ENCODE results near the gene SAP30BP. TPM values are rescaled to one million over a fixed set of nuclear protein-coding genes. Genes with fewer than 3 reads are reported as not detected.

The SAP30BP gene
- total and polyA plus RNA-seq, 2 of the 13 experiments (the other 11 are each of a cell fraction or from before 2014, with no cell fraction given) = 67.7 to 99.4 TPM

GRCh38 chr17:75720656-75721462 is 53.7 kb downstream of the SAP30BP start, which contains the start of gene ITGB4 (continued):
- TF ChIP-seq NRL (CRISPR knock-in tag; IDR thresholded peaks at IDR 0.05; ENCODE audit: borderline replicate concordance) = no peak
- peak; percentile 2; the same call in 1 of the 2 replicates for TF ChIP-seq ZNF788 (CRISPR knock-in tag; IDR thresholded peaks at IDR 0.05; ENCODE audit: borderline replicate concordance)
- TF ChIP-seq GFI1 (CRISPR knock-in tag; IDR thresholded peaks at IDR 0.05; ENCODE audit: borderline replicate concordance) = no peak
- peak; percentile 40; the same call in 1 of the 2 replicates for TF ChIP-seq MAX (IDR thresholded peaks at IDR 0.05)
- peak; percentile 40; the same call in 1 of the 2 replicates for TF ChIP-seq CCDC6 (CRISPR knock-in tag; IDR thresholded peaks at IDR 0.05)
- no peak for TF ChIP-seq MAFF (IDR thresholded peaks at IDR 0.05; ENCODE audit: low read depth, low read length)
- peak; percentile 26 for TF ChIP-seq YY1 (IDR thresholded peaks at IDR 0.05; ENCODE audit: insufficient read depth, insufficient replicate concordance, low read depth, low read length)
- TF ChIP-seq MBD4 (IDR thresholded peaks at IDR 0.05; ENCODE audit: borderline replicate concordance, low read length) = no peak
- TF ChIP-seq ZFP41 (CRISPR knock-in tag; IDR thresholded peaks at IDR 0.05; ENCODE audit: borderline replicate concordance) = no peak
- no peak for TF ChIP-seq U2AF1 (optimal IDR thresholded peaks at IDR 0.05; ENCODE audit: low read depth, low read length)
- no peak for TF ChIP-seq NAIF1 (CRISPR knock-in tag; IDR thresholded peaks at IDR 0.05; ENCODE audit: borderline replicate concordance)
- no peak for TF ChIP-seq ELF1 (CRISPR knock-in tag; IDR thresholded peaks at IDR 0.05)
- no peak for TF ChIP-seq FOSL1 (CRISPR knock-in tag; IDR thresholded peaks at IDR 0.05; ENCODE audit: borderline replicate concordance)
- TF ChIP-seq PCBP2 (optimal IDR thresholded peaks at IDR 0.05; ENCODE audit: low read depth, low read length, poor library complexity, severe bottlenecking) = no peak
- TF ChIP-seq NR0B2 (CRISPR knock-in tag; IDR thresholded peaks at IDR 0.05) = no peak
- no peak for TF ChIP-seq ZNF597 (CRISPR knock-in tag; IDR thresholded peaks at IDR 0.05)
- no peak; the same call in 1 of the 2 replicates for TF ChIP-seq ZMYM4 (CRISPR knock-in tag; IDR thresholded peaks at IDR 0.05)
- no peak for TF ChIP-seq SP5 (CRISPR knock-in tag; IDR thresholded peaks at IDR 0.05; ENCODE audit: borderline replicate concordance, low read depth)
- no peak for TF ChIP-seq PHF5A (CRISPR knock-in tag; IDR thresholded peaks at IDR 0.05; ENCODE audit: low read depth, unreplicated experiment)
- TF ChIP-seq PRMT3 (CRISPR knock-in tag; IDR thresholded peaks at IDR 0.05; ENCODE audit: borderline replicate concordance, low read depth) = no peak
- TF ChIP-seq ZZZ3 (CRISPR knock-in tag; IDR thresholded peaks at IDR 0.05; ENCODE audit: borderline replicate concordance) = no peak
- TF ChIP-seq PRPF4 (IDR thresholded peaks at IDR 0.05; ENCODE audit: low read depth, low read length, poor library complexity, severe bottlenecking) = no peak
- 0 out of 2 replicates have a peak, but pooled peaks have one; percentile 30 for TF ChIP-seq HDAC1 (CRISPR knock-in tag; IDR thresholded peaks at IDR 0.05)
- no peak for TF ChIP-seq TAF15 (IDR thresholded peaks at IDR 0.05; ENCODE audit: low read depth, low read length, poor library complexity, severe bottlenecking)
- TF ChIP-seq ZNF235 (CRISPR knock-in tag; IDR thresholded peaks at IDR 0.05; ENCODE audit: borderline replicate concordance) = no peak
- no peak for TF ChIP-seq DMTF1 (CRISPR knock-in tag; IDR thresholded peaks at IDR 0.05)
